Fibroblast of upper back skin (primary cell): ENCODE results near the gene IL4I1.

Experiments used
- DNase-seq: peaks from one replicate; pipeline ENCODE4 v3.0.0-alpha.2; 2013

IL4I1 gene

DNA sequence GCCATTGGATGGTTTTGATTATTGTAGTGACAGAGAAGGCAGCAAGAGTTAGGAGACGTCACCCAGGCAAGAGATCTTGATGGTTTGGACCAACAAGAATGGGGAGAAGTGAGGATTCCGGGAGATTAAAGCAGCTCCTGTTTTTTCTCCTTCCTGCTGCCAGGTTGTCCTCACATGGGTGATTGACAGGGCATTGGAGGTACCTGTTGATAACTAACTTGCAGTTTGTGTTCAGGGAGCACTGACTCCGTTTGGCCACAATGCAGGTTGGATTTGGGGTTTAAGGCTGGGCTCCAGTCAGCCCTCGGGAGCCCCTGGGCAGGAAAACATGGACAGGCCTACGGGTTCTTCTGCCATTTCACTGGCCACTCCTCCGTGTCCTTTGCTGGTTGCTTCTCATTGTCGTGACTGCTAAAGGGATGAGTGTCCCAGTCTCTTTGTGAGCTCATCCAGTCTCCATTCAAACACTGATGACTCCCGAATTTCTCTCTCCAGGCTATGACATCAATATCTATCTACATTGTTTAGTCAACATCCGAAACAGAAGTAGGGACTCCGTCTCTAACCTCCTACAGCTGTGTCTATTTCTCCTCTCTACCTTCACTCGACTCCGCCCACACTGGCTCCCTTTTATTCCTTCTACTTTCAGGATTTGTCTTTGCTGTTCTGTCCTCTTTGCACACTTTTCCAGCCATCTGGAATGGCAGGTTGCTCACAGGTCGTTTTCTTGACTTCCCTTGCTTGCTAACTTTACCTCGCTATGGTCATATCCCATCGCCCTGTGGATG, 47.1 kb downstream of the IL4I1 start:
- DNase-seq = no peak

DNA sequence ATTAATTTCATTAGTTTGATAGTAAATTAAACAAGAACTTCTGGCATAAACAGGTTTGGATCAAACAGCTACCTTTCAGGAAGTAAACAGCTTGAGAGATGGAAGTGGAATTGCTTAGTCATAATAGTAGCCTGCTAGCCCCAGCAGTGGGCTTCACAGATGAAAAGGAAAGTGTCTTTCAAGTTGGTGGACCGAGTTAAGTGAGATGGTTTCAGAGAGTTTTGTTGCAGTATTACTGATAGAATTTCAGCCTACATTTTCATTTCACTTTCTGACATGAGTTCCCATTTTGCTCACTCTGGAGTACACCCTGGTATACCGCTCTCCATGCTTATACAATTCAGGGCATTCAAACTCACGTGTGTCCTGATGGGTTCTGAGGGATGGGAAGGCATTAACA, 47.7 kb downstream of the IL4I1 start:
- no peak for DNase-seq

DNA sequence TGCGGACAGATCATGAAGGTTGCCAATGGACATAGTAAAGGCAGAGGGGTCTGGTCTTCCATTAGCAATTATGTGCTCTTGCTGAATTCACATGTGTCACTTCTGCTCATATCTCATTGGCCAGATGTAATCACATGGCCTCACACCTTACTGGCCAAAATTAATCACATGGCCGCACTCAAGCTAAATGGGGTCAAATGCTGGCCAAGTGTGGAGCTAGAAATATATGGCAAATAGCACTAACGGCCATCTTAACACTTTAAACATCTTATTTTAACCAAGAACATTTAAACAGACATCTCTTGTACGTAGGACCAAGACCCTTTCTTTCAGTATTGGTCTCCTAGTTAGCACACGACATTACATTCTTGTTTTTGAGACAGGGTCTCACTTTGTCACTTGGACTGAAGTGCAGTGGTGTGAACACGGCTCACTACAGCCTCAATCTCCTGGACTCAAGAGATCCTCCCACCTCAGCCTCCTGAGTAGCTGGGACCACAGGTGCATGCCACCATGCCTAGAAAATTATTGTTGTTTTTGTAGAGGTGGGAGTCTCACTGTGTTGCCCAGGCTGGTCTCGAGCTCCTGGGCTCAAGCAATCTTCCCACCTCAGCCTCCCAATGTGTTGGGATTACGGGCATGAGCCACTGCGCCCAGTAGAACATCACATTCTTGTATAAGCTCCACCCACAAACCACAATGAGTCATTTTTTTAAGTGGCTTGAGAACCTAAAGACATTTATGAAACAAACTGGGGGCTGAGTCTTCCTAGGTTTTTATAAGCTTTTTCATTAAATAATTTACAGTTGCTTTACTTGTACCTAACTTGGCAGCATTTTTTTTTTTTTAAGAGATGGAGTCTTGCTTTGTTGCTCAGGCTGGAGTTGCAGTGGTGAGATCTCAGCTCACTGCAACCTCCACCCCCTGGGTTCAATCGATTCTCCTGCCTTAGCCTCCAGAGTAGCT, 48.7 kb downstream of the IL4I1 start:
- DNase-seq = peak; percentile 78

DNA sequence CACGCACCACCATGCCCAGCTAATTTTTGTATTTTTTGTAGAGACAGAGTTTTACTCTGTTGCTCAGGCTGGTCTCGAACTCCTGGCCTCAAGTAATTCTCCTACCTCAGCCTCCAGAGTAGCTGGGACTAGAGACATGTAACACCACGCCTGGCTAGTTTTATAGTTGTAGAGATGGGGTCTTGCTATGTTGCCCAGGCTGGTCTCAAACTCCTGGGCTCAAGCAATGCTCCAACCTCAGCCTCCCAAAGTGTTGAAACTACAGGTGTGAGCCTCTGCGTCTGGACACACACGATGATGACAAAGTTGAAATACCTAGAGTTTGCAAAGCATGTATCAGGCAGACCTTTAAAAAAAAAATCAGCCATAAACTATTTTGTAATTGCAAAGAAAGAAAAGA, 50.3 kb downstream of the IL4I1 start:
- DNase-seq = no peak

DNA sequence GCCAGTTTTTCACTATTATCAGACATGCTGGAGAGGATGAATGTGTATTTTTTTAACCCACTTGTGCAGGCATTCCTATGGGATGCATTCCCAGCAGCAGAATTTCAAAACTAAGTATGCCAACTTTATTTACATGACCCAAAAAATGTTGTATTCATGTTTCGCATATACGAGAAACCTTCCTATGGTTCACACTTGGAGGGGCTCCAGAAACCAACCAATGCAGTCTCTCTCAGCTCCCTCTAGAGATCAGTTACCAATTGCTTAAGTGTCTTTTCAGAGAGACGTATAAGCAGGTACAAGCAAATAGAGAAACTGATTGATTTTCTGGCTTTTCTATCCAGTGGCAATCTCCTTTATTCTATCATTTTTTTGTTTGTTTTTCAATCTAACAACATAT, 51.3 kb downstream of the IL4I1 start:
- DNase-seq = no peak

DNA sequence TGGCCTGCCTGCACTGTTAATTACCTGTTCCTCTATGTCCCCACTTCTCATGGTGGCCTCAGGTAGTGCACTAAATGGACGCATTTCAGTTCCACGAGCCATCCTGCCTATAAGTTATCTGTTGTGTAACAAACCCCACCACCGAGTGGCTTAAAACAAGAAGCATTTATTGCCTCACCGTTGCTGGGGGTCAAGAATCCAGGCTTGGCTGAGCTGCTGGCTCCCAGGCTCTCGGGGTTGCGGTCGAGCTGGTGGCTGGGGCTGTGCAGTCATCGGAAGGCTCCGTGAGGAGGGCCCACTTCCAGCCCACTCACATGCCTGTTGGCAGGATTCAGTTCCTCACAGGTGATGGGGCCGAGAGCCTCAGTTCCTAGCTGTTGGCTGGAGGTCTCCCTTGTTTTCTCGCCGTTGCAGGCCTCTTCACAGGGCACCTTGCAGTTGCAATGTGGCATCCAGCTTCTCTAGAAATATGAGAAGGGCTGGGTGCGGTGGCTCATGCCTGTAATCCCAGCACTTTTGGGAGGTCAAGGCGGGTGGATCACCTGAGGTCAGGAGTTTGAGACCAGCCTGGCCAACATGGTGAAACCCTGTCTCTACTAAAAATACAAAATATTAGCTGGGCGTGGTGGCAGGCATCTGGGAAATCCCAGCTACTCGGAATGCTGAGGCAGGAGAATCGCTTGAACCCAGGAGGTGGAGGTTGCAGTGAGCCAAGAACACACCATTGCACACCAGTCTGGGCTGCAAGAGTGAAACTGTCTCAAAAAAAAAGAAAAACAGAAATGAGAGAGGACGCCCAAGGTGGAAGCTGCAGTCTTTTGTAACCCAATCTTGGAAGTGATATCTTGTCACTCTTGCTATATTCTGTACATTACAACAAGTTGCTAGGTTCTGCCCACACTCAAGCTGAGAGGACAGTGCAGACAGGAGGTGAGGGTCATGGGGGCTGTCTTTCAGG, 52.3 kb downstream of the IL4I1 start:
- no peak for DNase-seq

DNA sequence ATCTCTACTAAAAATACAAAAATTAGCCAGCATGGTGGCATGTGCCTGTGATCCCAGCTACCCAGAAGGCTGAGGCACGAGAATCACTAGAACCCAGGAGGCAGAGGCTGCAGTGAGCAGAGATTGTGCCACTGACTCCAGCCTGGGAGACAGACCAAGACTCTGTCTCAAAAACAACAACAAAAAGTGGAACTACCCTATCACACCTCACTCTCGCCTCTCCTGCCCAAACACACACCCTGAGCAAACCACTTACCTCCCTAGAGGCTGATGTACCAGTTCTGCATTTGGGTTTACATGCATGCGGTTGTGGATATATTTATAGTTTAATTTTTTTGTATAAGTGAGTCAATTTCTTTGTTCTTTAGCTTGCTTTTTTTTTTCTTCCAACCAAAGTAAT, 53.4 kb downstream of the IL4I1 start:
- DNase-seq = no peak

DNA sequence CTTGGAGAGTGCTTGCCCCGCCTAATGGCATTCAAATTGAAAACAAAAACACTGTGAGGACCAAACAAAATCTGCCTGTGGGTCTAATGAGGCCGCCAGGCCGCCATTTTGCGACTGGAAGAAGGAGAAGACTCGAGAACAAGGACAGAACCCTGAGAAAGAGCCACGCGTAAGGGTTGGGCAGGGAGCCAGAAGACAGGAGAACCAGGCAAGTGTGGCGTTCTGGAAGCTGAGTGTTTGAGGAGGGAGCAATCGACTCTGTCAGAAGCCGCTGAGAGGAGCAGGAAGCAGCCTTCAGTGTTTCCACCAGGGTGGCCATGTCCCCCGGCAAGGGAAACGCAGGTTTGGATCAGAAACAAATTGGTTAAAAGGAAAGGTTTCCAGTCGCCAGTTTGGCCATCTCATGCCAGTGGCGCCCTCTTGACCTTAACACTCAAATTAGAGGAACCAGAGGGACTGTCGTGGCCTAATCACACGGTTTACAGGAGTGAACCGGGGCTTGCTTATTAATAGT, 55.9 kb downstream of the IL4I1 start:
- DNase-seq = no peak

DNA sequence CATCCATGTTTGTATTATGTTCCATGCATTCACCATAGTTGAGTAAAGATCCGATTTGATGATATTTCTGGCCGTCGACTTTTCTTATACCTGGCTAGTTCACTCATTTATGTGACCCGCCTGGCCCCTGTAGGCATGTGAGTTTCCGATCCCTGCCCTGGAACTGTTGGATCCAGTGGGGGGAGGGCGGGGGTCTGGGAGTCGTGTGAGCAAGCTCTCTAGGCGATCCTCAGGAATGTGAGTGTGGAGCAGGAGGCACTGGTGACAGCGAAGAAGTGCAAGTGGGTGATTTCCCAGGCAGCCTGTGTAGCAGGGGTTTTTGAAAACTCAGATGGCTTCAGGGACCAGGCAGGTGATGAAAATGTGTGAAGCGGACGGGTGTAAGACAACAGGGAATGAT, 56.4 kb downstream of the IL4I1 start:
- no peak for DNase-seq

DNA sequence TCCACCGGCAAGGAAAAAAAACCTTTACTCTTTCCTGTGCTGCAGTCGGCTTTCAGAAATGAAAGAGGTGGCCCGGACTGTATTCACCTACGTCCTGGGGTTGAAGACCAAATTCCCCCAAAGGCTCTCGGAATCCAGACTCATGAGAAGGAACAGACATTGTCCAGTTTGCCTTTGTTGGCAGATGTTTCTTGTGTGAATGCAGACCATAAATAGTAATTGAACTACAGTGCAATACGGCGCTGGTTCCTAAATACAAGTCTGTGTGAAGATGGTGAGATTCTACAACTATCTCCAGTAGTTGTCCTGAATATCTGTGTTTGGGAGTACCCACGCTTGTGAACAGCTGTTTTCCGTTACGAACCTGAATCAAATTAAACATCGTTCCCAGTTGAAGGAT, 57.0 kb downstream of the IL4I1 start:
- DNase-seq = no peak
